Measurements from ENCODE around the gene REV3L.
"Not testable (repeated sequence)": the region's sequence is repeated elsewhere in the genome, so short reads cannot be mapped to it uniquely, and the experiment has no call there.

REV3L gene

DNA sequence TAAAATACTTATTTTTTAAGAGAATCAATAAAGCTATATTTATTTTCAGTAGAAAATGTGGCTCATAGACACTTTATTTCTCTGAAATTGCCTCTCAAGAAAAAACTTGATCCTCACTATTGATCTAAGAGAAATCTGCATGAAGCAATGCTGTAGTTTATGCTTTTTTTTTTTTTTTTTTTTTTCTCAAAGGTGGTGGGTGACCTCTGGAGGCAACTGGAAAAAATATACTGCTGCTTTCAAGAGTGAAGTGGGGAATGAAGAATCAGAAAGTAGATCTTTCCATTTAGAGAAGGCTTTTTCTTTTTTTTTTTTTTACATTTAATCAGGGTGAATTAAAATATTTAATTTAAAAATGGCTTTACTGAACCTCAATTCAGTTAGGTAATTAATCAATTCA, 226.4 kb downstream of the REV3L start:
- no peak for DNase-seq (ENCODE audit: low read depth)

DNA sequence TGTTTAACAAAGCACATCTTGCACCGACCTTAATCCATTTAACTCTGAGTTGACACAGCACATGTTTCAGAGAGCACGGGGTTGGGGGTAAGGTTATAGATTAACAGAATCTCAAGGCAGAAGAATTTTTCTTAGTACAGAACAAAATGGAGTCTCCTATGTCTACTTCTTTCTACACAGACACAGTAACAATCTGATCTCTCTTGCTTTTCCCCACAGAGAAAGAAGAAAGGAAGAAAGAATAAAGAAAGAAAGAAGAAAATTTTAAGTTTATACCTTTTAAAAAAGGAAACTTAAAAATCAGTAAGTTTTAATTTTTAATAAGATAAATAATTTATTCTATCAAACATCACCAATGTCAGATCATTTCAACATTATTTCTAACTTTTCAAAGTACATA, 227.2 kb downstream of the REV3L start:
- not testable (repeated sequence) for DNase-seq (ENCODE audit: low read depth)

GRCh38 chr6:111254779-111255166, 228.2 kb downstream of the REV3L start:
- DNase-seq (ENCODE audit: low read depth) = no peak

DNA sequence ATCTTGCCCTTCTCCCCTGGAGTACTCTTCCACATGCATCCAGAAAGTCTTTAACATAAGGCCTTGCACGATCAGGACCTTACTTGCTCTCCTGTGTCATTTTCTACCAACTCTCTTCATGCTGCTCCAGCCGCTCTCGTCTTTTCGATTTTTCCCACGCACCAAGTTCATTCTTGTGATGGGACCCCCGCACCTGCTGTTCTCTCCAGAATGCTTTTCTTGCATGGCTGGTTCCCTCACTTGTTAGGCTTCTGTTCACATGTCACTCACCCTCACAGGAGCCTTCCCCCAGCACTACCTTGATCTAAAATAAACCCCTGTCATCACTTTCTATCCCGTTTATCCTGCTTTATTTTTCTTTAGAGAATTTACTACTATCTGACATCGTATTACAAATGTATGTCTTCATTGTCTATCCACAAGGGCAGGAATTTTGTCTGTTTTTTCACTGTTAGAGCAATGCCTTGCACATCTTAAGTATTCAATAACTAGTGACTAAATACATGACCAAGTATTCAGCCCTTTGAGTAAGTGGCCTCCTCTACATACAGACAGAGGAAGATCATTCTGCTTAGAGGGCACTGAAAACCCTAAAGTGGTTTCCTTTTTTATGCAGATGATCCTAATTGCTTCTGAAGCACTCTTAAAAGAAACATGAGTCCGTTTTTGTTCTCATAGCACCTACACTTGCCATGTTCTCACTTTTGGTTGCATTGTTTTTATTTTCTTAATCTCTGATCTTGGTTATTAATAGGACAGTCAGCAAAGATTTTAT, 228.8 kb downstream of the REV3L start:
- DNase-seq (ENCODE audit: low read depth) = no peak

DNA sequence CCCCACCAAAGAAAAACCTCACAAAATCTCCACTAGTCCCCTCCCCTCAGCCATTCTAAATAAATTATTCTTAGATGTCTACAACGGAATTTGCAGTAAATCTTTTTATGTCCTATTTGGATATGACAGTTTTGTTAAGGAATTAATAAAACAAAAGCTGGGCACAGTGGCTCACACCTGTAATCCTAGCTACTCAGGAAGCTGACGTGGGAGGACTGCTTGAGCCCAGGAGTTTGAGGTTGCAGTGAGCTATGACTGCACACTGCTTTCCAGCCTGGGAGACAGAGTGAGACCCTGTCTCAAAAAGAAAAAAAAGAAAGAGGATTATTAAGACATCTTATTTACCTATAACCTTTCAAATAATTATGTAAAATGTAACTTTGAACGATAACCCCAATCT, 230.3 kb downstream of the REV3L start:
- no peak for DNase-seq (ENCODE audit: low read depth)

DNA sequence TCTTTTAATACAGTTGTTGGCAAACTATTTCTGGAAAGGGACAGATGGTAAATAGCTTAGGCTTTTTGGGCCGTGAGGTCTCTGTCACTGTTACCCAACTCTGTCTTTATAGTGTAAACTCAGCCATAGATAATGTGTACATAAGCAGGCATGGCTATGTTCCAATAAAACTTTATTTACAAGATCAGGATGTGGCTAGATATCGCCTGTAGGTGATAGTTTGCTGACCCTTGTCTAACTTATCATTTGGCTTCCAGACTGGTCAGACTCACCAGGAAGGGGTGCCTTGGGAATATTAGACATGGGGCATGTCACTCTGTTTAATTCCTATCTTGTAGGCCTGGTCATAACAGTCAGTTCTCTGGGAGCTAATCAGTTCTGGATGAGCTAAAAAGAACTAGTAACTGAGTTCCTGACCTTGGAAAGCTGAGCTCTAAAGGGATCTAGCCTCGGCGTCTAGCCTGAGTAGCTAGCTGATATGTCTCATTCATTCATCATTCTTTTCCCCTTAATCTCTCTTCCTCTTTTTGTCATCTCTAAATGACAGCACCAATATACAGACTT, 232.1 kb downstream of the REV3L start:
- no peak for DNase-seq (ENCODE audit: low read depth)
